A549 (cell line): ENCODE measurements around the gene KCNJ1. TPM values are rescaled to one million over a fixed set of nuclear protein-coding genes. Genes with fewer than 3 reads are reported as not detected.

Source experiments
- ATAC-seq, 2 experiments: fragments of 200-7000 bp in 1 of 2; fragments of >200 bp in 1 of 2; cut with Nextera tagmentation in 1 of 2; cut with Tn5 transposase in 1 of 2; 3 replicates each; pipeline versions ENCODE4 v1.8.0 to v1.9.1; 2018 to 2020; ENCODE audit warnings: mild to moderate bottlenecking in 1 of 2, moderate library complexity in 1 of 2
- CTCF ChIA-PET: fragments of 300-600 bp; sonication (Branson Sonifier 250); formaldehyde crosslinking; extraction: SDS; loops from one replicate; lab custom pipeline; 2021; ENCODE audit warnings: antibody characterized with exemption, inconsistent platforms; lab: Yijun Ruan, JAX
- POLR2A ChIA-PET: fragments of 350-600 bp; formaldehyde crosslinking; extraction: SDS; loops from one replicate; lab custom pipeline; 2021; ENCODE audit warnings: antibody characterized with exemption, inconsistent platforms; lab: Yijun Ruan, JAX
- DNase-seq, 2 experiments: peaks; one replicate each; pipeline versions ENCODE4 v3.0.0 to v3.0.0-alpha.2; 2011 to 2016; ENCODE audit warnings: low read depth in 1 of 2, low spot score in 1 of 2
- FAIRE-seq: peaks from 2 replicates; lab custom pipeline; 2011; peaks lifted over from hg19 to GRCh38; lab: Jason Lieb, UNC
- H3K27ac ChIP-seq, 2 experiments: fragments of >200 bp; sonication (Bioruptor Twin); formaldehyde crosslinking; 3 replicates each; pipeline ENCODE4 v1.5.1; 2016 to 2017
- H3K4me1 ChIP-seq: fragments of >200 bp; sonication (Bioruptor Twin); formaldehyde crosslinking; 3 replicates; pipeline ENCODE4 v1.6.1; 2016
- H3K4me2 ChIP-seq: fragments of >200 bp; sonication (Bioruptor Twin); formaldehyde crosslinking; 3 replicates; pipeline ENCODE4 v1.6.1; 2016
- H3K4me3 ChIP-seq: fragments of >200 bp; sonication (Bioruptor Twin); formaldehyde crosslinking; 3 replicates; pipeline ENCODE4 v1.5.1; 2016
- H3K9me3 ChIP-seq: fragments of >200 bp; sonication (Bioruptor Twin); formaldehyde crosslinking; 3 replicates; pipeline ENCODE4 v1.6.1; 2016
- ATOH8 ChIP-seq: fragments of 250-450 bp; sonication (Bioruptor Pico); IDR thresholded peaks from 2 replicates; pipeline ENCODE4 v1.5.0; 2020; ENCODE audit warnings: low read depth, mild to moderate bottlenecking, moderate library complexity
- CHD4 ChIP-seq: fragments of 200-600 bp; sonication (generic); IDR thresholded peaks from 2 replicates; pipeline ENCODE4 v1.6.1; 2016; ENCODE audit warnings: antibody characterized with exemption, mild to moderate bottlenecking, borderline replicate concordance
- CTCF ChIP-seq: fragments of >200 bp; sonication (Bioruptor Twin); formaldehyde crosslinking; IDR thresholded peaks from 3 replicates; pipeline ENCODE4 v1.5.1; 2016
- HES2 ChIP-seq: fragments of >200 bp; sonication (Bioruptor Twin); formaldehyde crosslinking; IDR thresholded peaks from 2 replicates; pipeline ENCODE4 v1.6.1; 2016
- HEYL ChIP-seq: fragments of 250-450 bp; sonication (Bioruptor Pico); IDR thresholded peaks from 2 replicates; pipeline ENCODE4 v1.8.0; 2021; ENCODE audit warnings: mild to moderate bottlenecking, moderate library complexity
- JUNB ChIP-seq: fragments of >200 bp; sonication (Bioruptor Twin); formaldehyde crosslinking; IDR thresholded peaks from 2 replicates; pipeline ENCODE4 v1.6.1; 2016
- NR3C1 ChIP-seq: fragments of >200 bp; sonication (Bioruptor Twin); formaldehyde crosslinking; IDR thresholded peaks from 3 replicates; pipeline ENCODE4 v1.6.1; 2017
- RAD21 ChIP-seq, 2 experiments: fragments of >200 bp in 1 of 2; sonication (Bioruptor Twin) in 1 of 2; formaldehyde crosslinking in 1 of 2; IDR thresholded peaks in 1 of 2; conservative IDR thresholded peaks in 1 of 2; 2 replicates in 1 of 2; 3 replicates in 1 of 2; pipeline ENCODE4 v1.6.1; 2012 to 2018; ENCODE audit warnings: inconsistent platforms in 1 of 2
- RARB ChIP-seq: fragments of 250-450 bp; sonication (Bioruptor Pico); IDR thresholded peaks from 2 replicates; pipeline ENCODE4 v1.8.0; 2021; ENCODE audit warnings: mild to moderate bottlenecking, moderate library complexity
- RFX5 ChIP-seq: fragments of 450-650 bp; IDR thresholded peaks from 2 replicates; pipeline ENCODE4 v1.7.1; 2014; ENCODE audit warnings: antibody characterized with exemption, mild to moderate bottlenecking, moderate library complexity
- ZNF302 ChIP-seq: fragments of 250-450 bp; sonication (Bioruptor Pico); IDR thresholded peaks from 2 replicates; pipeline ENCODE4 v1.9.0; 2021; ENCODE audit warnings: inconsistent platforms, mild to moderate bottlenecking, moderate library complexity
- WGBS: methylation state at CpG from one replicate; pipeline ENCODE4 v1.1.6; 2017; ENCODE audit errors: missing lambda C conversion rate; 5-methylcytosine and 5-hydroxymethylcytosine counted together
- polyA plus RNA-seq, 4 experiments: library from polyadenylated mRNA; depleted of rRNA in 3 of 4; stranded (reverse); fragments of >200 nt; fragmentation: RNase III in 1 of 4; extraction: RNeasy Plus Mini Kit Qiagen cat#74134 plus additional on column Dnase treatment in 1 of 4; gene quantifications; 2 replicates in 3 of 4; 3 replicates in 1 of 4; pipeline ENCODE4 v1.2.3, GENCODE V29; 2011 to 2017

The KCNJ1 gene
- polyA plus RNA-seq, 2 of the 4 experiments (the other 2 are of a cell fraction) = 0.12 TPM; not detected in 1

GRCh38 chr11:128852327-128853023 lies 14.6 kb downstream of the KCNJ1 start:
- WGBS = 46% methylated on average over 10 of the region's 13 CpGs
- Histone ChIP-seq H3K27ac (no peak overlapping the region), H3K4me1 (no peaks in the 10 kb centered on the region), H3K4me3 (no peak overlapping the region), H3K4me2 (no peak overlapping the region), H3K9me3 (no peaks in the 10 kb centered on the region)
- DNase-seq = no peak
- ChIA-PET CTCF (interaction anchor here (0.8 to 4.1 kb wide), 2 partner anchors 21 to 695 kb away, joined by 4 to 12 read pairs; no protein-coding TSS in a partner anchor), POLR2A (no interaction called here)
- TF ChIP-seq HES2 = no peak
- TF ChIP-seq RARB = no peak
- TF ChIP-seq RFX5 = no peak
- TF ChIP-seq NR3C1 = no peak
- TF ChIP-seq HEYL (CRISPR knock-in tag) = no peak
- TF ChIP-seq CHD4 = no peak
- no peak for FAIRE-seq
- ATAC-seq = no peak

- TF ChIP-seq JUNB (no peak), RAD21 (conservative IDR thresholded peaks at IDR 0.05 in 1 of 2, IDR thresholded peaks at IDR 0.05 in 1 of 2) (peak in 1 of 2 experiments; percentile 33; a peak in 1 of 5 replicates), CTCF (peak; percentile 35)
- DNase-seq (peak; percentile 29 to 38), FAIRE-seq (no peak), ATAC-seq (peak; percentile 78 to 97; a peak in 5 of 6 replicates)
- no peak overlapping the region for H3K27ac ChIP-seq
- no peak overlapping the region for H3K4me2 ChIP-seq
- POLR2A ChIA-PET = no interaction called here
- no peaks in the 10 kb centered on the region for H3K9me3 ChIP-seq
- no peak overlapping the region for H3K4me3 ChIP-seq
- CTCF ChIA-PET = interaction anchor here (0.6 to 1.4 kb wide), 8 partner anchors 9 to 819 kb away, joined by 3 to 5 read pairs (median 3); no protein-coding TSS in a partner anchor
- WGBS = 15% methylated on average over 5 of the region's 10 CpGs
- H3K4me1 ChIP-seq = no peaks in the 10 kb centered on the region
Measured at GRCh38 chr11:128848815-128849455, 18.2 kb downstream of the KCNJ1 start.

GRCh38 chr11:128846985-128847384 lies 20.1 kb downstream of the KCNJ1 start:
- no peak for ATAC-seq
- TF ChIP-seq ATOH8 (CRISPR knock-in tag) = no peak
- TF ChIP-seq CTCF = no peak
- TF ChIP-seq, all 56 proteins: peak for 0
- POLR2A ChIA-PET = no interaction called here
- FAIRE-seq (no peak), DNase-seq (no peak)
- Histone ChIP-seq H3K27ac (no peak overlapping the region), H3K4me1 (no peaks in the 10 kb centered on the region), H3K9me3 (no peaks in the 10 kb centered on the region), H3K4me3 (no peak overlapping the region), H3K4me2 (no peak overlapping the region)
- 51% methylated on average over 4 of the region's 4 CpGs for WGBS
- CTCF ChIA-PET = interaction anchor here (1.4 to 2.0 kb wide), 2 partner anchors 9 to 16 kb away, joined by 3 to 10 read pairs; no protein-coding TSS in a partner anchor

- POLR2A ChIA-PET = no interaction called here
- FAIRE-seq (no peak), DNase-seq (no peak), ATAC-seq (no peak)
- H3K27ac ChIP-seq = no peak overlapping the region
- WGBS = 0% methylated on average over 1 of the region's 2 CpGs
- TF ChIP-seq ZNF302 (no peak), CHD4 (no peak), NR3C1 (no peak)
- no peak overlapping the region for H3K4me3 ChIP-seq
- CTCF ChIA-PET = interaction anchor here (0.7 to 2.7 kb wide), 6 partner anchors 12 to 688 kb away, joined by 3 to 10 read pairs (median 4); no protein-coding TSS in a partner anchor
- H3K4me2 ChIP-seq = no peak overlapping the region
- no peaks in the 10 kb centered on the region for H3K4me1 ChIP-seq
- no peaks in the 10 kb centered on the region for H3K9me3 ChIP-seq
Measured at GRCh38 chr11:128845334-128845780, 21.7 kb downstream of the KCNJ1 start.
